CD4-positive, alpha-beta T cell (primary cell): ENCODE measurements around the gene NIT1. TPM values are rescaled to one million over a fixed set of nuclear protein-coding genes. Genes with fewer than 3 reads are reported as not detected.

Source experiments
- ATAC-seq: fragments of 200-7000 bp; cut with Tn5 transposase; one replicate; pipeline ENCODE4 v1.10.0; 2022; ENCODE audit warnings: mild to moderate bottlenecking; ENCODE audit not compliant: poor library complexity
- CTCF ChIA-PET: fragments of 350-600 bp; sonication (Branson Sonifier 250); formaldehyde crosslinking; loops from one replicate; lab custom pipeline; 2021; ENCODE audit warnings: antibody characterized with exemption, inconsistent platforms; lab: Charles Lee
- POLR2A ChIA-PET: fragments of 350-600 bp; sonication (Branson Sonifier 250); formaldehyde crosslinking; loops from one replicate; lab custom pipeline; 2021; ENCODE audit warnings: antibody characterized with exemption, inconsistent platforms; lab: Charles Lee
- DNase-seq, 14 experiments: peaks; one replicate each; pipeline ENCODE4 v3.0.0-alpha.2; 2013 to 2020; ENCODE audit warnings: mixed read lengths in 2 of 14
- H3K27ac ChIP-seq, 2 donors: one replicate each; pipeline versions ENCODE4 v1.5.1 to v1.7.0; 2013; ENCODE audit warnings: low read length in 2 of 2, low read depth in 1 of 2, mild to moderate bottlenecking in 1 of 2
- H3K27me3 ChIP-seq, 2 experiments: 1 replicate in 1 of 2; 2 replicates in 1 of 2; pipeline versions ENCODE4 v1.6.1 to v1.7.0; 2013; ENCODE audit warnings: low read length in 2 of 2, control low read depth in 1 of 2, mild to moderate bottlenecking in 1 of 2, moderate library complexity in 1 of 2; ENCODE audit not compliant: insufficient read depth in 2 of 2, control insufficient read depth in 1 of 2
- H3K36me3 ChIP-seq: one replicate; pipeline ENCODE4 v1.6.1; 2013; ENCODE audit warnings: low read length, control low read depth; ENCODE audit not compliant: insufficient read depth
- H3K4me1 ChIP-seq: one replicate; pipeline ENCODE4 v1.6.1; 2013; ENCODE audit warnings: low read length, control low read depth; ENCODE audit not compliant: insufficient read depth
- H3K4me3 ChIP-seq: one replicate; pipeline ENCODE4 v1.5.1; 2013; ENCODE audit warnings: mild to moderate bottlenecking, low read length, moderate library complexity
- H3K9me3 ChIP-seq, 2 experiments: 1 replicate in 1 of 2; 2 replicates in 1 of 2; pipeline versions ENCODE4 v1.6.1 to v1.7.0; 2013; ENCODE audit warnings: low read length in 2 of 2, mild to moderate bottlenecking in 2 of 2, control low read depth in 1 of 2, moderate library complexity in 1 of 2; ENCODE audit not compliant: control insufficient read depth in 1 of 2, insufficient read depth in 1 of 2
- H3K27ac Mint-ChIP-seq: one replicate; pipeline ENCODE4 v1.8.0; 2020; ENCODE audit warnings: mixed read lengths
- H3K27me3 Mint-ChIP-seq: one replicate; pipeline ENCODE4 v1.8.0; 2021; ENCODE audit warnings: mixed read lengths
- H3K36me3 Mint-ChIP-seq: one replicate; pipeline ENCODE4 v1.8.0; 2021; ENCODE audit warnings: low read depth, mixed read lengths
- H3K4me1 Mint-ChIP-seq: one replicate; pipeline ENCODE4 v1.8.0; 2021; ENCODE audit warnings: low read depth, mixed read lengths
- H3K4me3 Mint-ChIP-seq: one replicate; pipeline ENCODE4 v1.8.0; 2020; ENCODE audit warnings: mild to moderate bottlenecking, mixed read lengths
- H3K9me3 Mint-ChIP-seq: one replicate; pipeline ENCODE4 v1.8.0; 2020; ENCODE audit warnings: mixed read lengths
- CTCF ChIP-seq: fragments of 200-600 bp; IDR thresholded peaks from one replicate; pipeline ENCODE4 v1.8.0; 2022; ENCODE audit warnings: antibody characterized with exemption, mild to moderate bottlenecking
- intact Hi-C, 2 experiments: fragments of 100-400 bp; cut with DNase I in 1 of 2; cut with micrococcal nuclease in 1 of 2; formaldehyde crosslinking; loops; one replicate each; pipeline versions ENCODE4 v1.15.1 to v1.9.0; 2023 to 2025; cut with DNase I, micrococcal nuclease
- total RNA-seq, 174 experiments: library from RNA in 2 of 174; stranded (reverse) in 2 of 174; gene quantifications; one replicate each; pipeline ENCODE4 v1.2.3 and lab custom pipeline; 2021 to 2026

NIT1 gene
- total RNA-seq, 2 experiments from 2014 or later = 15.9 to 18.0 TPM

GRCh38 chr1:161164901-161165610 is 47.2 kb downstream of the NIT1 start:
- Mint-ChIP-seq H3K36me3 (peaks cover 64% of the 10 kb centered on the region), H3K4me3 (peak overlapping the region; percentile 60), H3K27ac (peak overlapping the region; percentile 98), H3K9me3 (no peaks in the 10 kb centered on the region), H3K27me3 (no peaks in the 10 kb centered on the region), H3K4me1 (peaks cover 71% of the 10 kb centered on the region)
- Histone ChIP-seq H3K27ac (peak overlapping the region; percentile 85 to 86), H3K4me3 (peak overlapping the region; percentile 95), H3K4me1 (peaks cover 52% of the 10 kb centered on the region), H3K27me3 (no peaks in the 10 kb centered on the region), H3K36me3 (peaks cover 44% of the 10 kb centered on the region), H3K9me3 (no peaks in the 10 kb centered on the region)
- CTCF ChIA-PET = interaction anchor here (0.9 to 4.3 kb wide), 17 partner anchors 10 to 203 kb away, joined by 3 to 28 read pairs (median 5); partner anchors contain the start of genes B4GALT3, CFAP126, DEDD and NDUFS2
- no peak for TF ChIP-seq CTCF
- POLR2A ChIA-PET = interaction anchor here (0.6 to 3.6 kb wide), 23 partner anchors 7 to 914 kb away, joined by 3 to 58 read pairs (median 9); partner anchors contain the start of genes ARHGAP30, B4GALT3, DEDD and F11R
- intact Hi-C loops = loop anchor here (5.0 kb wide), 1 partner anchor 33 kb away; the partner anchor contains the start of gene DEDD (in 2 of the 2)
- DNase-seq (no peak), ATAC-seq (no peak)

DNA sequence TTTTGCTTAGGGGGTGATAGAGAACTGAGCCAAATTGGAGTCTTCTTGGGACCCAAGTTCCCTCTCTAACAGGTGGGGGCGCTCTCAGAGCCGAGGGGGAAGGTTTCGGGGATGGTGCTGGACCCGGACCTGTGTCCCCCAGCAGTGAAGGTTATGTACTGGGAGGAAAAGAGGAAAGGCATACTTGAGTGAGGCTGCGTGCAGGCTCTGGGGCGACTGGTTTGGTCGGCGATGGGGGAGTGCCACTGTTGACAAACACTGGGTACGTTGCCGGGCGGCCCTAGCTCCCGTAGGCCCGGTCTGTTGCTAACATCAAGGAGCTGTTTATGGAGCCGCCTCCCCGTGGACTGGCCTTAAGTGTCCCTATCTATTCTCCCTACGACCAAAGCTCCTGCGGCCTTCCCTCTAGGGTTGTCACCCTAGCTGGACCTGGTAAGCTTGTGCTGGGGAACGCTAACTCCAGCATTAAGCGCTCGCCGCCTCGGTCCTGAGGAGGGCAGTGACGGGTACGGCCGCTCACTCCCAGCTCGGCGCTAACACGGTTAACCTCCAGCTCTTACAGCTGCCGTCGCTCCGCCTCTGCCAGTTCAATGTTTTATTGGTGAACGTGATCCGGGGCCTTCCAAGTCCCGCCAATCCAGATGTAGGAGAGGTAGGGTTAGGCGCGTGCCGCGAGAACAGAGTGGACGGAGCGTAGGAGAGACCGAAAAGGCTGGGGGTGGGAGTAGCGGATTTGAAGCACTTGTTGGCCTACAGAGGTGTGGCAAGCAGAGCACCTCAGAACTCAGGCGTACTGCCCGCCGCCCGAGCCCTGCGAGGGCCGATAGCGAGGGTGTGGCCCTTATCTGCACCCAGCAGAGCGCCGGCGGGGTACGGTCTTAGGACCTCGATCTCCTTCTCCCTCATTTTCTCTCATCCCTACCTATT is 48.1 kb downstream of the NIT1 start, which contains the start of gene PPOX:
Gene PPOX, plus strand, starts transcription at position 685 of the 927 bp plus-strand sequence. CDS start 422 bp downstream, outside the sequence.
- CTCF ChIA-PET = interaction anchor here (0.6 to 4.3 kb wide), 25 partner anchors 9 to 202 kb away, joined by 3 to 28 read pairs (median 5); partner anchors contain the start of genes APOA2, B4GALT3, CFAP126 and DEDD
- ATAC-seq (peak; percentile 90), DNase-seq (peak; percentile 85 to 97 (median 88))
- H3K4me1 ChIP-seq = peaks cover 43% of the 10 kb centered on the region
- POLR2A ChIA-PET = interaction anchor here (0.6 to 3.6 kb wide), 24 partner anchors 8 to 233 kb away, joined by 3 to 58 read pairs (median 8); partner anchors contain the start of genes ARHGAP30, B4GALT3, DEDD and F11R
- no peaks in the 10 kb centered on the region for H3K9me3 Mint-ChIP-seq
- peak within 1 kb of the TSS; percentile 85 to 86 for H3K27ac ChIP-seq
- H3K4me3 Mint-ChIP-seq = peak within 1 kb of the TSS; percentile 93
- peak within 1 kb of the TSS; percentile 98 for H3K27ac Mint-ChIP-seq
- peaks cover 52% of the 10 kb centered on the region for H3K36me3 ChIP-seq
- peaks cover 70% of the 10 kb centered on the region for H3K36me3 Mint-ChIP-seq
- peak within 1 kb of the TSS; percentile 95 for H3K4me3 ChIP-seq
- no peaks in the 10 kb centered on the region for H3K27me3 Mint-ChIP-seq
- H3K9me3 ChIP-seq = no peaks in the 10 kb centered on the region
- intact Hi-C loops = loop anchor here (2.0 to 5.0 kb wide), 2 partner anchors 19 to 34 kb away; partner anchors contain the start of gene DEDD (in 2 of the 2)
- no peaks in the 10 kb centered on the region for H3K27me3 ChIP-seq
- H3K4me1 Mint-ChIP-seq = peaks cover 66% of the 10 kb centered on the region
- peak; percentile 61 for TF ChIP-seq CTCF
